ENCODE data around the gene ATL2.

DNA sequence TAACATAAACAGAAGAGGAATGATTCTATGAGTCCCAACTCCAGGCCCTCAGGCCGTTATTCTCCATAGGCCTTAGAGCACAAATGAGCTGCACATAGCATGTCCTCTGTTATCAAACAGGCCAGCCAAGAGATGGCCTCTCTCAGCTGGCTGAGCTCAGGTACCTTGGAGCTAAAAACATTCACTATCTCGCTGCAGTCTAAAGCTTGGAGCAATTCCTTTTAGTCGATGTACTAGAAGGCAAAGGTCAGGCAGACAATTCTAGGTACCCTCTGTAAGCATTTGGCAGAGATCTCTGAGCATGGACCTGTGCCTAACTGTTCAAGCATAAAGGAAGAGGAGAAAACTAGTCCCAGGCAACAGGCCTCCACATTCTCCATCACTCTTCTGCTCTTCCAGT is 38.0 kb upstream of the ATL2 start:
- TF ChIP-seq EZH2 (IDR thresholded peaks at IDR 0.05; ENCODE audit: insufficient read depth, poor library complexity, severe bottlenecking) = no peak
- no peak for TF ChIP-seq EZH2phosphoT487 (IDR thresholded peaks at IDR 0.05; ENCODE audit: insufficient read depth, low read depth)

Data from GM23248 (cell line).